ENCODE results near the gene DZANK1.
"Not testable (repeated sequence)": the region's sequence is repeated elsewhere in the genome, so short reads cannot be mapped to it uniquely, and the experiment has no call there.

Gene DZANK1

DNA sequence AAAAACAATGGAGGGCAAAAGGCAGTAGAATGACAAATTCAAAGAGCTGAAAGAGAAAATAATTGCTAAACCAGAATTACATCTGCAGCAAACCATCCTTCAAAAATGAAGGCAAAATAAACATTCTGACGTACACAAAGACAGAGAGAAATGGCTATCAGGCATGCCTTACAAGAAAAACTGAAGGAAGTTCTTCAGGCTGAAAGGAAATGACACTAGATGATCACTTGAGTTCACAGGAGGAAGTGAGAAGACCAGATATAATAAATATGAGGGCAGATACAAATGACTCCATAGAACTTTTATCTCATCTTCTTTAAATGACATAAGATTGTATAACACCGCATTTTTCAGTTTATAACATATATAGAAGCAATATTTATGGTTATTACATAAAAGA is 30.0 kb downstream of the DZANK1 start:
- peak; percentile 17 to 68 (median 44) for DNase-seq

DNA sequence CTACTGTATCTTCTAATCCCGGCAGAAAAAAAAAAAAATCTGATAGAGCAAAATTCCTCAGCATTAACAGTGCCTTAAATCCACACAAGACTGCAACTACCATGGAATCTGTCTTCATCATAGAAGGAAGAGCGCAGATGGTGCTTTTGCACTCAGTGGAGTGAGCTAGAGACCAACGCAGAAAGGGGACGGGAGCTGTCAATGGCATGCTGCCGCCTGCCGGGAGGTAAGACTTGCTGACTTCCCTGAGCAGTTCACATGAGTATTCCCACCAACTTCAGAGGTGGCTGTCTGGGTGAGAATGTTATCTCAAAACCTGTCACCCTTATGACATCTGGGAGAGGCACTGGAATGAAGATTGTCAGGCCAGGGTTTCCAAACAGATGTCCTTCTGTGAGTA is 35.6 kb downstream of the DZANK1 start:
- DNase-seq: no peak

DNA sequence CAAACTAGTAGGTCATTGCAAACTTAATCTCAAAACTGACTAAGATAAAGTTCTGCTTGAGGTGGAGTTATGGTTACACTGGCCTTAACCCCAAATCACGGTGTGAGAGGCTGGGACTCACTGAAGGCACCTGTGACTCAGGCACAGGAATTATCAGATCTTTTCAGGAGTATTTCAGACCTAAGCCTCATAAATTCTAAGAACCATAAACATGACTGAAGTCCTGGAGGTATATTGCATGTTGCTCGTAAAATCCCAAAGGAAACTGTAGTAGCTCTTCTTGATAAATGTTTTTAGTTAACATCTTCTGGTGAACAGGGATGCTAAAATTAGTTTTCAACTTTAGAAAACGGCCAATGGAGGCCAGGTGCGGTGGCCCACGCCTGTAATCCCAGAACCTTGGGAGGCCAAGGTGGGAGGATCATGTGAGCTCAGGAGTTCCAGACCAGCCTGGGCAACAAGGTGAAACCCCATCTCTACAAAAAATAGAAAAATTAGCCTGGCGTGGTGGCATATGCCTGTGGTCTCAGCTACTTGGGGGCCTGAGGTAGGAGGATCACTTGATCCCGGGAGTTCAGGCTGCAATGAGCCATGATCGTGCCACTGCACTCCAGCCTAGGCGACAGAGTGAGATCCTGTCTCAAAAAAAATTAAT is 36.5 kb downstream of the DZANK1 start:
- no peak for DNase-seq

DNA sequence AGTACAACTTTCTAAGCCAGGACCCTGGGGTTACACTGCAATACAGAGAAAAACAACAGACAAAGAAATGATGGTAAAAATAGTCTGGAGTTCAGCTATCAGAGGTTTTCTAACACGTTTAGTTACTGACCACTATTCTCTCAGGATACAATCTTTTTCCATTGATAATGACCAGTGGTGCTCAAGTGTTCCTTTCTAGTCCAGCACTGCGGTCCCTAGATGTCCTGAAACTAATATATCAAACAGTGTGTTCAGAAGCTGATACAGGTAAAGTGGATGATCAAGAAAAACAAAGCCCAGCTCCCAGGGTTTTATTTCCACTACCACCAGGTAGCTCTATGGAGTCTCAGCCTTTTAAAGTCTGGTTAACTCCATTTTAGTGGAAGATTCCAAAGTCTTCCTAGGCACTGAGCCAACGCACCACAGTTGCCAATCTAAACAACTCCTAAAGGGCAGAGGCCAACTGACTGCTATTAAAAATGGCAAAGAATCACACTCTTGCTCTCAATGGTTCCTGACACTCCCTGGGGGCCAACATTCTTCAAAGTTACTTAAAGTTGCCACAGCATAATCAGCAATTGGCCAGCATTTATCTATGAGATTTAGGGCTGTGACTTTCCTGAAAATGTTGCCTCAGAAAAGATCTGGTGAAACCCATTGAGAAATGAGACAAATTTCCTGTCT is 38.2 kb downstream of the DZANK1 start:
- no peak for DNase-seq

DNA sequence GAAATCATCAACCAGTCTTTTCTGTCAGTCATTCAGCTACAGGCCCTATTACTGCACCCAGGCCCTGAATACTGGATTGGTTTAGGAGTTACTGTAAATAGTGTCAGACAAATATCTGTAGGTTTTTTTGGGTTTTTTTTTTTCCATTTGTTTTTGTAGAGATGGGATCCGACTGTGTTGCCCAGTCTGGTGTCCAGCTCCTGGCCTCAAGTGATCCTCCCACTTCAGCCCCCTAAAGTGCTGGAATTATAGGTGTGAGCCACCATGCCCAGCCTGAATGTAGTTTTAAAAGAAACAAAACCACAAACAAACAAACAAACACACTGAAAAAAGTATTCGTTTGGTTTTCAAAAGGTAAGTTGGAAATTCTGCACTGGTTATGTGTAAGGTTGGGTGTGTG is 39.6 kb downstream of the DZANK1 start:
- no peak for DNase-seq

DNA sequence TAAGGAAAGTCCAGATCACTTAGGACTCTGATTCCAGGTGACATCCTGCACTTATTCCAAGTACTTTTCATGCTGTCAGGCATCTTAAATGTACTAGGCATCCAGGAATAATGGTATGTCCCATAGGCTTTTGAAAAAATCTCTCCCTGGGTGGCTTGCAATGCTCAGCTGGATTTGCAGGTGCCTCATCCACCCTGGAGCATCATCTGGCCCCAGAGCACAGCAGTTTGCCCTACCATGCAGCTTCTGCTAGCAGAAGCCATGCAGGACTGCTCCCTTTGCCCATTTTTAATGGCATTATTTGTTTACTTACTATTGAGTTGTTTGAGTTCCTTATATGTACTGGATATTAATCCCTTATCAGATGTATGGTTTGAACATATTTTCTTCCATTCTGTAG is 45.2 kb downstream of the DZANK1 start:
- no peak for DNase-seq

DNA sequence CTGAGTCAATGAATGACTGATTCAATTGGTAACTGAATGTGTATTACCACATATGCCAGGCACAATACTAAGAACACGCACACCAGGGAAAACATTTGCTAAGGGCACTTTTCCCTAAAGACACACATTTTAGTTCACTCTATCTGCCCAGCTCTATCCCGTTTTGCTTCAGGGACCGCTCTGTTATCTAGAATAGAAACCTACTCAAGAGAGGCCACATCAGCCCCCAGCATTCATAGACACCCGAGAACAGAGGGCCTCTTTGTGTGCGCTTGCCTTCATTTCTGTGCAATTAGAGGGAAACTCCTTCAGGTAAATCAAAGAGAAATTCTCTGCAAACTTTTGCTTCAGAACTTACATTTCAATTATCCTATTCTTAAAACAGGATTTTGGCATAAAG is 50.3 kb downstream of the DZANK1 start:
- no peak for DNase-seq

DNA sequence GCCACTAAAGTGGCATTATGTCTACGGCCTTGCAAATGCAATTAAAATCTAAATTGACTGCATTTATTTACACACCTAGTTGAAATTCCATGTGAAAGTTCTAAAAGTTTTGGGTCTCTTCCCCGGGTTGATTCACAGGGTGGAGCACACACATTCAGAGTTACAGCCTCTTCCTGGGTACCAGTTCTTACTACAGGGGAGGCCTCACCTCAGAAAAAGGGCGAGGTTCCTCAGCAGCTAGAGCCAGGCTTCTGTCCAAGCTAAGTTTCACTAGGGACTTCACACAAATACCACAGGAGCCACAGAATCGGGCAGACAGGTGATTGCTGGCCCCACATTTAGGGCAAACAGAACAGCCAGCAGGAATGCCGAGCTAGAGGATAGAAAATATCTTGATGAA is 52.7 kb downstream of the DZANK1 start:
- DNase-seq: no peak

DNA sequence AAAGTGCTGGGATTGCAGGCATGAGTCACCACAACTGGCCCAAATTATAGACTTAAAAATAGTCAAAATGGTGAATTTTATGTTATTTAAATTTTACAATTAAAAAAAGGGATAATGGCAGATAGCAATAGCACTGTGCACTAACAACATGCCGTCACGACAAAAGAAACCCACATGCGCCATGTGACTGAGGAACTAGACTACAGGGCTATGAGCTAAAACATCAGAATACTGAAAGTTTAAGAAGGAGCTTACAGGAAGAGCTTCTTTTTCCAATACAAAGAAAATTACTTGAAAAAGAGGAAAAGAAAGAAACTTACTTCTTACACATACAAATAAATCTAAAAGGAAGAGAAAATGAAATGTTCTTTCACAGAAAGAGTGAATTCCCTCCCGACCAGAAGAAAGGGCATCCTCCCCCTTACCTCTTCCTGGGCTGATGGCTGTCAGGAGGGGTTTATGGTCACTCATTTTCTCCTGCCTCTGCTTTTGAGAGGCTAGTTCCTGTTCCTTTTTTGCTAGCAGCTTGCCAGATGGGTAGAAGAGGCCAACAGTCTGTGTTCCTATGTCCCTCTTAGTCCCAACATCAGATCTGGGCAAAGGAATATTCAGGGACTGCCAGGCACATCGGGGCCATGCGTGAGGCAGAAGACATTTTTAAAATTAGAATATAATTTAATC is 54.5 kb downstream of the DZANK1 start:
- DNase-seq: peak; percentile 60 to 73 (median 63)

DNA sequence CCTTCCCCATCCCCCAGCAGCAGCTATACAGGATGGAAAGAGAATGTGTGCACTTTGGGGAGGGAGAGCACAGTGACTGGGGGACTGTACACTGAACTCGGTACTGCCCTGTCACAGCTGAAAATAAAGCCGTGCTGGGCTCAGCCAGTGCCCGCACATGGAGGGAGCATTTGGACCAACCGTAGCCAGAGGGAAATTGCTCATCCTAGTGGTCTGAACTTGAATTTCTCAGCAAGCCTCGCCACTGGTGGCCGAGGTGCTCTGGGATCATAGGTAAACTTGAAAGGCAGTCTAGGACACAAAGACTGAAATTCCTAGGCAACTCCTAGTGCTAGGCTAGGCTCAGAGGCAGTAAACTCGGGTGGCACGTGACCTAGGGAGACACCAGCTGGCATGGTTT is 61.0 kb downstream of the DZANK1 start:
- DNase-seq: no peak

DNA sequence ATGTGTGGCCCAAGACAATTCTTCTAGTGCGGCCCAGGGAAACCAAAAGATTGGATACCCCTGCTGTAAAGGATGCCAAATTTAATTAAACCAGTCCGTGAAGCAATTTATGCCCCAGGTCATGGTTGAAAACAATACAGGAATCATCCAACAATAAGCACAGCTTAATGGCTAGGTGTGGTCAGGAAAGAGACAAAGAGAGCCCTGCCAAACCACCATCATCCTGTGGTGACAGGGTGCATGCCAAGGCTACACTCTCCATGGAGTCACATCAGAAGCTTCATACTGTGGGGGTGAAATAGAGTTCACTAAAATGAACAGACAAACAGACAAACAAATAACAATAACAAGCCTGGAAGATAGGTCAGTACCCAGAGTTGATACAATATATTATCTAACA is 62.7 kb downstream of the DZANK1 start:
- no peak for DNase-seq

DNA sequence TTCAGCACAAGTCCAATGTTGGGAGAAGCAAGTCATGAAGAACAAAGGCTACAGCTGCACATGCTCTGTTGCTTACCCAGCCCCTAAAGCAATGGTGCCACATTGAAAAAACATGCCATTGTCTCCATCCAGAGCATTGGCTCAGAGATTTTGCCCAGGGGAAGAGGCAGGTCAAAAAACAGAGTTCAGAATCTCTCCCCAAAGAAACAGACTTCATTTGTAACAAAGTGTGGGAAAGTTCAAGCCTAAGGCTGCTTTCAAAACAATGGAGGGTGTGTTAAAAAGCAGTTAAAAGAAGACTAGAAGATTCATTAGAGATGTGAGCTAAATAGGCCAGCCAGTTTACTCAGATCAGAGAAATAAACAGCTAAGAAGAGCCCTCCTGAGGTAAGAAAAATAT is 63.6 kb downstream of the DZANK1 start:
- DNase-seq: no peak

DNA sequence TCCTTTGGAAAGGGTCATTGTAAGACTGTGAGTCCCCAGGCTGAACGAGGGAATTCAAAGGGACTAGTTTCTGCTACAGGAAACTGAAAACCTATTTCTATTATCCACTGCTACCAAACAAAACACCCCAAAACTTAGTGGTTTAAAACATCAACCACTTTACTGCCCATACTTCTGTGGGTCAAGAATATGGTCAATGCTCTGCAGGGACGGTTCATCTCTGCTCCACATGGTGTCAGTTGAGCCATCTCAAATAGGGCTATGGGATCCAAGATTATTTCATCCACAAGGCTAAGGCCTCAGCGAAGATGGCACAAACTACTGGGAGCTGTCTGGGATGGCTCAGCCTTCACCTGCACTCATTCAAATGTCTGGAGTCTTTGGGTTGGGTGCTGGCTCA is 65.5 kb downstream of the DZANK1 start:
- DNase-seq: no peak

DNA sequence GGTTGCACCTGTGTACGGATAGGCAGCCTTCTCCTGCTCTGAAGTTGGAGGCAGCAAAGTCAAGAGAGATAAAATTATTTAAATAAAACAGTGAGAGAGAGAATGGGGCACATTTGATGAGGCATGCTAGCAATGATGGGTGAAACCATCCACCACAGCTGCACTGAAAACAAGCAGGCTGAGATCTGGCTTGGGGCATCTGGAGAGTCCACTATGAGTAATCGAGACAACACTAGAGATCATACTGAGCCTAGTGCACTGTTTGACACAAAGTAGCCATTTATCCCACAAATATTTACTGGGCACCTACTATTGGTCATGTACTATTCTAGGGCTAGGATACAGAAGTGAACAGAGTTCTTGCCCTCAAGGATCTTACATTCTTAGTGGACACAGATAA is 66.4 kb downstream of the DZANK1 start:
- DNase-seq: no peak

DNA sequence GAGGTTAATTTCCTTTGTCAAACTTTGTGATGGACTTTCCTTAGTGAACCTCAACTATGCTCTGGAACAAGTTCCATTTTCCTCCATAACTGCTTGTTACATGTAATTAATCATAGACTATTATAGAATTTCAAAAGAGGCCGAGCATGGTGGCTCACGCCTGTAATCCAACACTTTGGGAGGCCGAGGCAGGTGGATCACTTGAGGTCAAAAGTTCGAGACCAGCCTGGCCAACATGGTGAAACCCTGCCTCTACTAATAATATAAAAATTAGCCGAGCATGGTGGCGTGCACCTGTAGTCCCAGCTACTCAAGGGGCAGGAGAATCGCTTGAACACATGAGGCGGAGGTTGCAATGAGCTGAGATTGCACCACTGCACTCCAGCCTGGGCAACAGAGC is 68.1 kb downstream of the DZANK1 start:
- not testable (repeated sequence) for DNase-seq

DNA sequence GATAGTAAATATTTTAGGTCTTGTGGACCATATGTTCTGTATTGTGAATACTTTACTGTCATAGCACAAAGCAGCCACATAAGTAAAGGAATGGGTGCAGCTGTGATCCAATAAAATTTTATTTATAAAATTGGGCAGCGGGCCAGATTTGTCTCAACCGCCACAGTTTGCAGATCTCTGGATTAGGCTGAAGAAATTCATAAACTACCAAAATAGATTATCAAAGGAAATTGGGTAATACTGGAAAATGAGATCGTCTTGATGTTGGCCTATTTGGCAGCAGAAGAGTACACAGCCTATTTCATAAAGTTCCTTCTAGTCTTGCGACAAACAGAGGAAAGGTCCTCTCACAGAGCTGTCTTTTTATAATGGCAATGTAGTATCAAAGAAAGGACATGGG is 69.8 kb downstream of the DZANK1 start:
- DNase-seq: peak in 2 of 4 experiments; percentile 18 to 42

DNA sequence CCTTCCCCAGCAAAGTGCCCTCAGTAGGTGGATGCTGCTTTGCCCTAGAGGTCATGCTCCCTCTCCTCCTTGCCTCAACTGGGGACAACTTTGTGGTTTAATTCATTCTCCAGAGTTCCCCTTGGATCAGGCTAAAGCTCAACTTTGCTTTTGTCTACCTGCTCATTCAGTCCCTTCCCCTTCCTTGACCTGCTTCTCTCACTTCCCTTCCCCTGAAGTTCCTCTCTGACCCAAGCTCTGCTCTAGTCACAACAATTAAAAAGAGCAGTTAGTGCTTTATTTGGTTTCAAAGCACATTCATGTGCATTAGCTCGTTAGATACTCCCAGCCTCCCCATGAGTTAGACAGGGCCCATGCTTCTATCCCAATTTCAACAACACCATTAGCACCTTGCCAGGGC is 71.3 kb downstream of the DZANK1 start:
- peak in 3 of 4 experiments; percentile 26 to 30 (median 28) for DNase-seq

DNA sequence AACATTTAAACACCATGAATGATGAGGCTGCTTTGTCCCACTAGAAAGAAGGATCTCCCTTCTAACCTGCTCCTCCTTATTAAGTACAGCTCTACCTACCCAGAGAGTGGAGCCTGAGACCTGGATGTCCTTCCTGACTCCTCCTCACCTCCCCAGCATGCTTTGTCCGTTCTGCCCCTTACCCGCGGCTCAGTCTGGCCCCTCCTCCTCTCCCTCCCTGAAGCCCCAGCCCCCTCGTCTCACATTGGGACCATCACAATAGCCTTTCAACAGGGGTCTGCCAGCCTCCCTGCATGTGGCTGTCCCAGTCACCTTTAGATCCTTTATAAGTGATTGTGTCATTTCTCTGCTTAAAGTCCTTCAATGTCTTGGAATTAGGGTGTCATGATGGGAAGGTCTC is 72.5 kb downstream of the DZANK1 start:
- no peak for DNase-seq

DNA sequence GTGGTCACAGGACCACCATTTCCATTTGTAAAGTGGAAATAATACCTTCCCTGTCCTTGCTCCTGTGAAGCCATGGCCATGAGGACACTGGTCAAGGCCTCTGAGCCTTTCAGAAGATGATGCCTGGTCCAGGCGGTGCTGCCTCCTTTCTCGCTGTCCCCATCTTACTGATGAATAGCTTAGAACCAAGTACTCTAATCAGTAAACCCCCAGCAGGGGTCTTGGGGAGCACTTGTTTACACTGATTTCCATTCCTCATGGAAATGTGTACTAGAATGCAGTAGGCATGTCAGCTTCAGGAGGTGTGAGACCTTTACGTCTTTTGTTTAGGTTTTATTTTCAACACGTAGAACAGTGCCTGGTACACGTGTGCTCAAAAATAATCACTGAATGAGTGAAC is 75.1 kb downstream of the DZANK1 start:
- no peak for DNase-seq

DNA sequence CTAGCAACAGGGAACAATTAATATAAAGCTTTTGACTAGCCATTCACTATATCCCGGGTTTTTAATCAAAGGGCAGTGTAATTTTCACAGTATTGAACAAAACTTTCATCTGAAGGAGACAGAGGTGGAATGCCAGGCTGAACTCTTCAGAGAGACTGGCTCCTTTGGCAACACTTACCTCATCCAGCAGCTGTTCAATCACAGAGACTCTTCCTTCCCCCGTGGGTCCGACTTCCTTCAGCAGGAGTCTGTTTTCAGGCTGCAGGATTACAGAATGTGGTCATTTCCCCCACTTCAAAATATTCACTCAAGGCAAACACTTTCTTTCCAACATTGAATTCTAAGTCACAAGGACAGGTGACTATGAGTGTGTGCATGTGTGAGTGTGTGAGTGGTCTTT is 76.6 kb downstream of the DZANK1 start:
- no peak for DNase-seq

DNA sequence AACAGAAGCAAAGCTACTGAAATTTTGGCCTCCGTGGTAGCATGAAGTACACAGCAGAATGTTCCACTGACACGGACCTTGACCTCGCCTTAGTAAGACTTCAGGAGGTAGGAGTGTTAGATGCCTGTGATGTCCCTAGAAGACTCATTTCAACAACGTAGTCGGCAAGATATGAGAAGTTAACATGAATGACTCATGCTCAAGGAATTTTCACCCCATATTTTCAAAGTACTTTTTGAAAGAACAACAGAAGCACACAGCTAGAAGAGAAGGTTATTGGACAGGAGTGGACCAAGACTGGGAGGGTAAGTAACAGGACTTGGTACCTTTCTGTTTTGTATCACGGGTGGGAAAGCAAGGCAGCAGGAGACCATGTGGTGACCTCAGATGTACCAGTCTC is 78.0 kb downstream of the DZANK1 start:
- DNase-seq: no peak

DNA sequence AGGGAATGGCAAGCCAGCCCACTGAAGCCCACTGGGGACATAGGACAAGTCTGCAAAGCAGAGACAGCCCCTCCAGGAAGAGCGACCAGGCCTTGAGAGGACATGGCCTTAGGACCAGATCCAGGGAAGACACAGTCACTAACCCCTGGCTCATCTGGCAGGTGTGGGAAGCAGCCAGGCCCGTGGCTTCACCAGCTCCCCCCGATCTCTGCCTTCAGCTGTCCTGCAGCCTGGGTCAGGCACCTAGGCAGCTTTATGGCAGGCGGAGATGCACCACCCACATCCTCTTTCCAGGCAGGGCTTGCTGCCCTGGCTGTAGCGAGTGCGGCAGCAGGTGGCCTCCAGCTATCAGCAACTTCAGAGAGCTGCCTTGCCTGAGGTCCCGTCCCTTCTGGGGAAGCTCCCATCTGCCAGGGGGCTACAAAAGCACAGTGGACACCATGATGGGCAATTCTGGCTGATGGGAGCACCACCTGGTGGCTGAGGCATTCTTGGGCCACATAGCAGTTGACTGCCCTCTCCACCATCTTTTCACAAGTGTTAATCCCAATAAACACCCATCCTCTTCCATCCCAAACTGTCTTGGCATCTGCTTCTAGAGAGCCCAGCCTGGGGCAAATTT is 85.8 kb downstream of the DZANK1 start:
- no peak for DNase-seq

DNA sequence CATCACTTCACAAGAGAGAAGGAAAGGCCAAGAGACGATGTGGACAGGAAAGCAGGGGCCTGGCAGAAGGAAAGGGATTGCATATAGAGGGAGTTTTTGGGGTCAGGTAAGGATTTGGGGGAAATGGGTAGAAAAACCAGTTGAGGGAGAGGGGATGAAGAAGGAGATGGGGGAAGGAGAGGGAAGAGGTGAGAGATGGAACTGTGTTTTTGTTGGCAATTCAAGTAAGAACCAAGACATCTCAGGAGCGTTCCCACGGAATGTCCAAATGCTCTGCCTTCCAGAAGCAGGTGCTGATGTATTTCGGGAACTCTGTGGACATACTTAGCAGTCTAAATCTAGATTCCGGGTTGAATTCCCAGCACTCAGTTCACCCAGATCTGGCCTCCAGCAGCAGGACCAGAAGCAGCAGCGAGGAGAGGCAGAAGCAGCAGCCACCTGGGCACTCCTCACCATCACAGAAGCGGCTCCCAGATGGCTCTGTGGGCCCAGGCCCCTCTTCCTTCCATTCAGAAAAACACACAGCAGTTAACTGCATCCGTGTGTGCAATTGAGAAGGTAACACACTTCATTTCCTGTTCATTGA is 88.8 kb downstream of the DZANK1 start:
- no peak for DNase-seq
